HEK293 (cell line): Measurements from ENCODE around the gene DUS1L.
A peak's percentile ranks its signal among the peaks of the same experiment; 100 is the strongest.

ENCODE experiments used
- CTCF ChIA-PET: fragments of 350-600 bp; formaldehyde crosslinking; extraction: SDS; loops from one replicate; lab custom pipeline; 2021; ENCODE audit warnings: antibody characterized with exemption; lab: Yijun Ruan, JAX
- POLR2A ChIA-PET: fragments of 300-600 bp; formaldehyde crosslinking; extraction: SDS; loops from one replicate; lab custom pipeline; 2020; ENCODE audit warnings: antibody characterized with exemption, inconsistent platforms; lab: Yijun Ruan, JAX
- H3K27ac ChIP-seq: fragments of 200-500 bp; sonication (Bioruptor generic); 2 replicates; pipeline ENCODE4 v1.5.1; 2014; ENCODE audit warnings: low read depth, low read length, control low read depth, inconsistent platforms; ENCODE audit errors: extremely low read depth
- H3K36me3 ChIP-seq, 2 experiments: fragments of 200-500 bp in 1 of 2; sonication (Bioruptor generic) in 1 of 2; 1 replicate in 1 of 2; 2 replicates in 1 of 2; pipeline ENCODE4 v1.5.1; 2014 to 2017; ENCODE audit warnings: inconsistent platforms in 2 of 2, low read length in 2 of 2; ENCODE audit not compliant: control insufficient read depth in 2 of 2, insufficient read depth in 1 of 2
- H3K4me1 ChIP-seq: fragments of 200-500 bp; sonication (Bioruptor generic); 2 replicates; pipeline ENCODE4 v1.5.1; 2014; ENCODE audit warnings: mild to moderate bottlenecking, low read length, inconsistent platforms; ENCODE audit not compliant: control insufficient read depth, insufficient read depth
- H3K4me3 ChIP-seq: 2 replicates; pipeline ENCODE4 v1.5.1; 2011; ENCODE audit warnings: low read depth, mild to moderate bottlenecking, control low read depth, low read length, moderate library complexity
- H3K9me3 ChIP-seq: fragments of 200-500 bp; sonication (Bioruptor generic); 2 replicates; pipeline ENCODE4 v1.5.1; 2014; ENCODE audit warnings: low read depth, low read length, inconsistent platforms; ENCODE audit not compliant: control insufficient read depth, insufficient read depth
- BCL11A ChIP-seq: fragments of 450-650 bp; formaldehyde crosslinking; IDR thresholded peaks from 2 replicates; pipeline ENCODE4 v1.5.1; 2016; ENCODE audit warnings: low read depth, missing biosample characterization, missing genetic modification characterization
- BCL11B ChIP-seq: fragments of 450-650 bp; formaldehyde crosslinking; IDR thresholded peaks from 2 replicates; pipeline ENCODE4 v1.5.1; 2016; ENCODE audit warnings: low read depth, missing biosample characterization, missing genetic modification characterization
- FEZF1 ChIP-seq: fragments of 450-650 bp; formaldehyde crosslinking; IDR thresholded peaks from 2 replicates; pipeline ENCODE4 v1.5.1; 2016; ENCODE audit warnings: missing biosample characterization, missing genetic modification characterization
- KLF8 ChIP-seq: fragments of 450-650 bp; formaldehyde crosslinking; IDR thresholded peaks from 2 replicates; pipeline ENCODE4 v1.5.1; 2016; ENCODE audit warnings: missing biosample characterization, missing genetic modification characterization
- MEIS1 ChIP-seq: sonication (generic); formaldehyde crosslinking; IDR thresholded peaks from 2 replicates; pipeline ENCODE4 v1.8.1; 2022; ENCODE audit warnings: missing genetic modification reagents, mild to moderate bottlenecking, borderline replicate concordance
- OVOL3 ChIP-seq: fragments of 450-650 bp; formaldehyde crosslinking; IDR thresholded peaks from 2 replicates; pipeline ENCODE4 v1.5.1; 2016; ENCODE audit warnings: missing biosample characterization, missing genetic modification characterization
- PRDM1 ChIP-seq: fragments of 450-650 bp; formaldehyde crosslinking; IDR thresholded peaks from 2 replicates; pipeline ENCODE4; 2016; ENCODE audit warnings: missing biosample characterization, missing genetic modification characterization
- SCRT2 ChIP-seq: fragments of 450-650 bp; formaldehyde crosslinking; IDR thresholded peaks from 2 replicates; pipeline ENCODE4 v1.5.1; 2016; ENCODE audit warnings: missing biosample characterization, missing genetic modification characterization
- YY1 ChIP-seq: fragments of 450-650 bp; formaldehyde crosslinking; IDR thresholded peaks from 2 replicates; pipeline ENCODE4 v1.5.1; 2018; ENCODE audit warnings: missing biosample characterization, missing genetic modification characterization
- ZBTB17 ChIP-seq: fragments of 450-650 bp; formaldehyde crosslinking; IDR thresholded peaks from 2 replicates; pipeline ENCODE4 v1.5.1; 2016; ENCODE audit warnings: missing biosample characterization, missing genetic modification characterization
- ZBTB20 ChIP-seq: fragments of 450-650 bp; formaldehyde crosslinking; IDR thresholded peaks from 2 replicates; pipeline ENCODE4 v1.5.1; 2016; ENCODE audit warnings: missing biosample characterization, missing genetic modification characterization
- ZEB2 ChIP-seq: fragments of 450-650 bp; formaldehyde crosslinking; IDR thresholded peaks from 2 replicates; pipeline ENCODE4 v1.5.1; 2016; ENCODE audit warnings: missing biosample characterization, missing genetic modification characterization
- ZFP41 ChIP-seq: fragments of 450-650 bp; formaldehyde crosslinking; IDR thresholded peaks from 2 replicates; pipeline ENCODE4 v1.5.1; 2016; ENCODE audit warnings: missing biosample characterization, missing genetic modification characterization, borderline replicate concordance
- ZFP69B ChIP-seq: fragments of 450-650 bp; formaldehyde crosslinking; IDR thresholded peaks from 2 replicates; pipeline ENCODE4 v1.5.1; 2016; ENCODE audit warnings: missing biosample characterization, missing genetic modification characterization
- ZNF121 ChIP-seq: fragments of 450-650 bp; formaldehyde crosslinking; IDR thresholded peaks from 2 replicates; pipeline ENCODE4 v1.5.1; 2016; ENCODE audit warnings: missing biosample characterization, missing genetic modification characterization
- ZNF174 ChIP-seq: fragments of 450-650 bp; formaldehyde crosslinking; IDR thresholded peaks from 2 replicates; pipeline ENCODE4 v1.5.0; 2017; ENCODE audit warnings: missing biosample characterization, mild to moderate bottlenecking, missing genetic modification characterization
- ZNF366 ChIP-seq: fragments of 450-650 bp; formaldehyde crosslinking; conservative IDR thresholded peaks from 2 replicates; pipeline ENCODE4 v1.5.1; 2016; ENCODE audit warnings: missing biosample characterization, missing genetic modification characterization
- ZNF433 ChIP-seq: fragments of 450-650 bp; formaldehyde crosslinking; IDR thresholded peaks from 2 replicates; pipeline ENCODE4 v1.5.1; 2016; ENCODE audit warnings: missing biosample characterization, missing genetic modification characterization, low read depth
- ZNF529 ChIP-seq: fragments of 450-650 bp; formaldehyde crosslinking; IDR thresholded peaks from 2 replicates; pipeline ENCODE4 v1.5.1; 2017; ENCODE audit warnings: missing genetic modification characterization, missing biosample characterization; ENCODE audit not compliant: insufficient replicate concordance
- ZNF600 ChIP-seq: fragments of 450-650 bp; formaldehyde crosslinking; IDR thresholded peaks from 2 replicates; pipeline ENCODE4 v1.5.1; 2016; ENCODE audit warnings: missing biosample characterization, missing genetic modification characterization
- ZNF624 ChIP-seq: fragments of 450-650 bp; formaldehyde crosslinking; IDR thresholded peaks from 2 replicates; pipeline ENCODE4 v1.5.1; 2017; ENCODE audit warnings: missing biosample characterization, missing genetic modification characterization
- ZNF777 ChIP-seq: fragments of 450-650 bp; formaldehyde crosslinking; IDR thresholded peaks from 2 replicates; pipeline ENCODE4 v1.5.1; 2017; ENCODE audit warnings: missing biosample characterization, missing genetic modification characterization, borderline replicate concordance
- ZNF785 ChIP-seq: fragments of 450-650 bp; formaldehyde crosslinking; IDR thresholded peaks from 2 replicates; pipeline ENCODE4 v1.5.1; 2016; ENCODE audit warnings: missing biosample characterization, missing genetic modification characterization
- TF ChIP-seq, protein P1 (sequence below): fragments of 450-650 bp; formaldehyde crosslinking; IDR thresholded peaks from 2 replicates; pipeline ENCODE4 v1.5.1; 2016; ENCODE audit warnings: missing biosample characterization, missing genetic modification characterization
- TF ChIP-seq, protein P2 (sequence below): fragments of 450-650 bp; formaldehyde crosslinking; IDR thresholded peaks from 2 replicates; pipeline ENCODE4 v1.5.1; 2016; ENCODE audit warnings: missing biosample characterization, missing genetic modification characterization

DUS1L gene

DNA sequence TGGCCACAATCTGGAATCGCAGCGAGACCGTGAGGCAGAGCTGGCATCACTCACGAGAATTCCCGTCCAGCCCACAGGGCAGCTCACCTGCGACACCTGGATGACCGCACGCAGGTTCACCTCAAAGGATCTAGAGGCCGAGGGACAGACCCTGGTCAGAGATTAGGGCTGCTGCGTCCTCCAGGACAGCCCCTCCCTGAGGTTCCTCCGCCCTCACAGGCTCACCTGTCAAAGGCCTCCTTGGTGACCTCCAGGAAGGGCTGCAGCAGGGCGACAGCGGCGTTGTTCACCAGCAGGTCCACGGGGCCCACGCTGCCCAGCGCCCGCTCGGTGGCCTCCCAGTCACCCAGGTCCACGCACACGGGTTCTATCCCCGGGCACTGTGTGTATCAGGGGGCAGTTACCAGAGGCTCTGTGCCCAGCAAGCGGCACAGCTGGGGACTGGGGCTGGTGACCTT is 28.9 kb downstream of the DUS1L start:
- peak overlapping the region; percentile 64 for H3K4me3 ChIP-seq
- peaks cover 0 to 35% of the 10 kb centered on the region in 2 experiments; a peak in 1 of 3 replicates for H3K36me3 ChIP-seq
- POLR2A ChIA-PET, result interaction anchor here (1.2 to 2.7 kb wide), 3 partner anchors 19 to 333 kb away, joined by 5 to 96 read pairs (median 5); partner anchors contain the start of genes GPS1, MRPL12 and RFNG
- no peaks in the 10 kb centered on the region for H3K9me3 ChIP-seq
- H3K4me1 ChIP-seq, result peaks cover 10% of the 10 kb centered on the region
- CTCF ChIA-PET, result interaction anchor here (0.6 to 7.2 kb wide), 4 partner anchors 8 to 120 kb away, joined by 3 to 42 read pairs (median 3); partner anchors contain the start of genes CENPX and LRRC45
- TF ChIP-seq KLF8 (tag by site-specific recombination) (no peak), ZNF433 (tag by site-specific recombination) (no peak), ZNF174 (tag by site-specific recombination) (no peak), BCL11A (tag by site-specific recombination) (no peak; the same call in 1 of the 2 replicates), BCL11B (tag by site-specific recombination) (peak; percentile 34; the same call in 1 of the 2 replicates), ZFP69B (tag by site-specific recombination) (peak; percentile 10; the same call in 1 of the 2 replicates), ZEB2 (peak; percentile 48; the same call in 1 of the 2 replicates), FEZF1 (tag by site-specific recombination) (no peak)
- TF ChIP-seq, protein P1, sequence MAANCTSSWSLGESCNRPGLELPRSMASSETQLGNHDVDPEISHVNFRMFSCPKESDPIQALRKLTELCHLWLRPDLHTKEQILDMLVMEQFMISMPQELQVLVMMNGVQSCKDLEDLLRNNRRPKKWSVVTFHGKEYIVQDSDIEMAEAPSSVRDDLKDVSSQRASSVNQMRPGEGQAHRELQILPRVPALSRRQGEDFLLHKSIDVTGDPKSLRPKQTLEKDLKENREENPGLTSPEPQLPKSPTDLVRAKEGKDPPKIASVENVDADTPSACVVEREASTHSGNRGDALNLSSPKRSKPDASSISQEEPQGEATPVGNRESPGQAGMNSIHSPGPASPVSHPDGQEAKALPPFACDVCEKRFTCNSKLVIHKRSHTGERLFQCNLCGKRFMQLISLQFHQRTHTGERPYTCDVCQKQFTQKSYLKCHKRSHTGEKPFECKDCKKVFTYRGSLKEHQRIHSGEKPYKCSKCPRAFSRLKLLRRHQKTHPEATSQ (tag by site-specific recombination), result no peak
- peak overlapping the region; percentile 83 for H3K27ac ChIP-seq

DNA sequence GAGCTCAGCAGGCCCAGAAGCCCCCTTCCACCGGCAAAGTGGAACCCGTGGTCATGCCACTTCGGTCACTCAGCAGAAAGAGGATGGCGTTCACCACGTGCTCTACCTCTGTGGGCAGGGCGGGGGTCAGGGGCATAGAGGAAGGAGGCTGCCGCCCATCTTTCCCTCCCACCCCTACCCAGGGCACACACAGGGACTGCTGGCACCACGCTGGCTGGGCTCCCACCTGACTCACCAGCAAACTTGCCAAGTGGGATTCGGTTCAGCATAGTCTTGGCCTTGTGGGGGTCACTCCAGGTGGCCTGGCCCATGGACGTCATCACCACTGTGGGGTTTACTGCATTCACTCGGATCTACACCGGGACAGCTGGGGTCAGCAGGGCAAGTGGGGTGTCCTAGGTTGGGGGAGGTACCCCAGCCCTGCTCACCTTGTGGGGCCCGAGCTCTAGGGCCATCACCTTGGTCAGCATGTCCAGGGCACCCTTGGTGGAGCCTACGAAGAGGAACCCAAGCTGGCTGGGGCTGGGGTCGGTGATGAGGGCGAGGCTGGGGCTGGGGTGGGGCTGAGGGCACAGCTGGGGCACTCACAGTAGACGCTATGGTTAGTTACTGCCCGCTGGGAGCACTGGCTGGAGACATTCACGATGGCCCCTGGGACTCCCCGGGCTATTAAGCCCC is 29.5 kb downstream of the DUS1L start:
- TF ChIP-seq SCRT2, result no peak
- TF ChIP-seq YY1 (tag by site-specific recombination), result no peak
- no peak for TF ChIP-seq PRDM1
- TF ChIP-seq ZBTB20 (tag by site-specific recombination), result no peak
- TF ChIP-seq MEIS1 (CRISPR knock-in tag), result no peak
- no peak for TF ChIP-seq ZFP41
- TF ChIP-seq BCL11B (tag by site-specific recombination), result 0 out of 2 replicates have a peak, but pooled peaks have one; percentile 8
- TF ChIP-seq ZNF777 (tag by site-specific recombination), result no peak
- ChIA-PET POLR2A (interaction anchor here (1.0 to 1.7 kb wide), 4 partner anchors 13 to 333 kb away, joined by 3 to 5 read pairs (median 4); partner anchors contain the start of genes CENPX and MRPL12), CTCF (interaction anchor here (0.6 to 7.2 kb wide), 7 partner anchors 8 to 360 kb away, joined by 3 to 42 read pairs (median 3); partner anchors contain the start of genes CENPX and LRRC45)
- Histone ChIP-seq H3K9me3 (no peaks in the 10 kb centered on the region), H3K4me3 (peak overlapping the region; percentile 64; the same call in 1 of the 2 replicates), H3K4me1 (peaks cover 10% of the 10 kb centered on the region), H3K27ac (peak overlapping the region; percentile 83; the same call in 1 of the 2 replicates), H3K36me3 (peaks cover 0 to 35% of the 10 kb centered on the region in 2 experiments; a peak in 1 of 3 replicates)

DNA sequence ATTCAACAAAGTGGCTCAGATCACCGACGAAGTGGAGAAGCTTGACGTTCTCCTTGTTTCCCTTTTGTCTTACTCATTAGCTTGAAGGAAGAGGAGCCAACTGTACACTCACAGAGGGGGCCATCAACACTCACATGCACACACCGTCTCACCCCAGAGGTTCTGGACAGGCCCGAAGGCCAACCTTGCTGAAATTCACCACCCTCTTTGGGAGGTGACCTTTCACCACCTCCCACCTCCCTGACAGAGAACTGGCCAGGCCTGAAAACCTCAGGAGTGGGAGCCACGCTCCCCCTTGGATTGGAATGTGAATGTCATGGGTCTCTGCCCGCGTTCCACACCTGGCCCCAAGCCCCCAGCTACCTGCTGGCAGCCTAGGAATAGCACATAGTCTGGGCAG is 30.1 kb downstream of the DUS1L start:
- H3K9me3 ChIP-seq, result no peaks in the 10 kb centered on the region
- H3K36me3 ChIP-seq, result peaks cover 0 to 35% of the 10 kb centered on the region in 2 experiments; a peak in 1 of 3 replicates
- no peak overlapping the region for H3K4me3 ChIP-seq
- no peak overlapping the region for H3K27ac ChIP-seq
- ChIA-PET POLR2A (interaction anchor here (1.0 to 1.8 kb wide), 7 partner anchors 13 to 76 kb away, joined by 3 to 7 read pairs (median 4); partner anchors contain the start of gene CENPX), CTCF (interaction anchor here (0.6 to 7.2 kb wide), 9 partner anchors 8 to 360 kb away, joined by 3 to 42 read pairs (median 3); partner anchors contain the start of genes CENPX and LRRC45)
- peaks cover 10% of the 10 kb centered on the region for H3K4me1 ChIP-seq
- TF ChIP-seq ZNF366, result no peak
- no peak for TF ChIP-seq ZNF121 (tag by site-specific recombination)
- 0 out of 2 replicates have a peak, but pooled peaks have one; percentile 13 for TF ChIP-seq ZNF600
- no peak for TF ChIP-seq OVOL3 (tag by site-specific recombination)
- no peak for TF ChIP-seq ZNF785 (tag by site-specific recombination)
- TF ChIP-seq, protein P2, sequence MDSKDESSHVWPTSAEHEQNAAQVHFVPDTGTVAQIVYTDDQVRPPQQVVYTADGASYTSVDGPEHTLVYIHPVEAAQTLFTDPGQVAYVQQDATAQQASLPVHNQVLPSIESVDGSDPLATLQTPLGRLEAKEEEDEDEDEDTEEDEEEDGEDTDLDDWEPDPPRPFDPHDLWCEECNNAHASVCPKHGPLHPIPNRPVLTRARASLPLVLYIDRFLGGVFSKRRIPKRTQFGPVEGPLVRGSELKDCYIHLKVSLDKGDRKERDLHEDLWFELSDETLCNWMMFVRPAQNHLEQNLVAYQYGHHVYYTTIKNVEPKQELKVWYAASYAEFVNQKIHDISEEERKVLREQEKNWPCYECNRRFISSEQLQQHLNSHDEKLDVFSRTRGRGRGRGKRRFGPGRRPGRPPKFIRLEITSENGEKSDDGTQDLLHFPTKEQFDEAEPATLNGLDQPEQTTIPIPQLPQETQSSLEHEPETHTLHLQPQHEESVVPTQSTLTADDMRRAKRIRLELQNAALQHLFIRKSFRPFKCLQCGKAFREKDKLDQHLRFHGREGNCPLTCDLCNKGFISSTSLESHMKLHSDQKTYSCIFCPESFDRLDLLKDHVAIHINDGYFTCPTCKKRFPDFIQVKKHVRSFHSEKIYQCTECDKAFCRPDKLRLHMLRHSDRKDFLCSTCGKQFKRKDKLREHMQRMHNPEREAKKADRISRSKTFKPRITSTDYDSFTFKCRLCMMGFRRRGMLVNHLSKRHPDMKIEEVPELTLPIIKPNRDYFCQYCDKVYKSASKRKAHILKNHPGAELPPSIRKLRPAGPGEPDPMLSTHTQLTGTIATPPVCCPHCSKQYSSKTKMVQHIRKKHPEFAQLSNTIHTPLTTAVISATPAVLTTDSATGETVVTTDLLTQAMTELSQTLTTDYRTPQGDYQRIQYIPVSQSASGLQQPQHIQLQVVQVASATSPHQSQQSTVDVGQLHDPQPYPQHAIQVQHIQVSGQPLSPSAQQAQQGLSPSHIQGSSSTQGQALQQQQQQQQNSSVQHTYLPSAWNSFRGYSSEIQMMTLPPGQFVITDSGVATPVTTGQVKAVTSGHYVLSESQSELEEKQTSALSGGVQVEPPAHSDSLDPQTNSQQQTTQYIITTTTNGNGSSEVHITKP (tag by site-specific recombination), result peak; percentile 95
- TF ChIP-seq ZBTB17 (tag by site-specific recombination), result peak; percentile 19; the same call in 1 of the 2 replicates
- no peak for TF ChIP-seq ZNF529 (tag by site-specific recombination)
- TF ChIP-seq ZNF624, result no peak
